B cell (primary cell): Measurements from ENCODE around the gene FLNB. TPM values are rescaled to one million over a fixed set of nuclear protein-coding genes. Genes with fewer than 3 reads are reported as not detected.

Experiments
- ATAC-seq: fragments of 200-7000 bp; cut with Tn5 transposase; one replicate; pipeline ENCODE4 v1.10.0; 2021; ENCODE audit warnings: low read depth, mild to moderate bottlenecking, moderate number of reproducible peaks, moderate library complexity
- CTCF ChIA-PET: fragments of 350-600 bp; sonication (Branson Sonifier 250); formaldehyde crosslinking; loops from one replicate; lab custom pipeline; 2021; ENCODE audit warnings: antibody characterized with exemption, inconsistent platforms; lab: Charles Lee
- POLR2A ChIA-PET: fragments of 350-600 bp; sonication (Branson Sonifier 250); formaldehyde crosslinking; loops from one replicate; lab custom pipeline; 2021; ENCODE audit warnings: antibody characterized with exemption; lab: Charles Lee
- DNase-seq: peaks from one replicate; pipeline ENCODE4 v3.0.0; 2013
- H2AFZ ChIP-seq: 2 replicates; pipeline ENCODE4 v1.6.1; 2012; ENCODE audit warnings: mild to moderate bottlenecking, low read depth, low read length; ENCODE audit not compliant: insufficient read depth, poor library complexity, severe bottlenecking
- H3K27ac ChIP-seq, 2 donors: 1 replicate in 1 of 2; 2 replicates in 1 of 2; pipeline ENCODE4 v1.5.1; 2012 to 2013; ENCODE audit warnings: low read length in 2 of 2, mild to moderate bottlenecking in 2 of 2, moderate library complexity in 1 of 2
- H3K27me3 ChIP-seq, 4 experiments: fragments of 200-600 bp in 1 of 4; sonication (generic) in 1 of 4; replicated peaks in 1 of 4; 1 replicate in 2 of 4; 2 replicates in 2 of 4; pipeline versions ENCODE4 v1.6.1 to v1.7.0; 2013 to 2016; ENCODE audit warnings: low read length in 3 of 4, mild to moderate bottlenecking in 2 of 4, mixed read lengths in 1 of 4, moderate library complexity in 1 of 4; ENCODE audit not compliant: insufficient read depth in 4 of 4, control insufficient read depth in 3 of 4; ENCODE audit errors: control extremely low read depth in 1 of 4
- H3K36me3 ChIP-seq, 2 experiments: replicated peaks in 1 of 2; 1 replicate in 1 of 2; 2 replicates in 1 of 2; pipeline versions ENCODE4 v1.6.1 to v1.7.1; 2013; ENCODE audit warnings: low read length in 1 of 2; ENCODE audit not compliant: insufficient read depth in 2 of 2, control insufficient read depth in 1 of 2; ENCODE audit errors: control extremely low read depth in 1 of 2, extremely low read depth in 1 of 2
- H3K4me1 ChIP-seq, 2 donors: fragments of 200-600 bp in 1 of 2; sonication (generic) in 1 of 2; 1 replicate in 1 of 2; 2 replicates in 1 of 2; pipeline versions ENCODE4 v1.5.1 to v1.6.1; 2013 to 2017; ENCODE audit warnings: low read length in 2 of 2; ENCODE audit not compliant: control insufficient read depth in 2 of 2, insufficient read depth in 2 of 2
- H3K4me2 ChIP-seq: replicated peaks from 2 replicates; pipeline ENCODE3; 2012; ENCODE audit warnings: mild to moderate bottlenecking, low read depth, low read length; ENCODE audit not compliant: poor library complexity, severe bottlenecking
- H3K4me3 ChIP-seq, 5 experiments: fragments of 200-600 bp in 1 of 5; sonication (generic) in 1 of 5; 1 replicate in 3 of 5; 2 replicates in 2 of 5; pipeline versions ENCODE4 v1.5.1 to v1.7.0; 2011 to 2016; ENCODE audit warnings: low read length in 4 of 5, mild to moderate bottlenecking in 4 of 5, low read depth in 2 of 5, control low read depth in 1 of 5, moderate library complexity in 1 of 5; ENCODE audit not compliant: insufficient read depth in 1 of 5; ENCODE audit errors: control extremely low read depth in 1 of 5, extremely low read depth in 1 of 5
- H3K79me2 ChIP-seq: fragments of 200-600 bp; sonication (generic); one replicate; pipeline ENCODE4 v1.6.0; 2016; ENCODE audit warnings: low read length; ENCODE audit not compliant: control insufficient read depth, insufficient read depth
- H3K9ac ChIP-seq: fragments of 200-600 bp; sonication (generic); 2 replicates; pipeline ENCODE4 v1.6.1; 2017; ENCODE audit warnings: mild to moderate bottlenecking, low read length, moderate library complexity
- H3K9me3 ChIP-seq, 3 donors: one replicate each; pipeline versions ENCODE4 v1.6.1 to v1.7.1; 2013; ENCODE audit warnings: low read length in 2 of 3; ENCODE audit not compliant: control insufficient read depth in 2 of 3, insufficient read depth in 1 of 3; ENCODE audit errors: control extremely low read depth in 1 of 3
- H4K20me1 ChIP-seq: 2 replicates; pipeline ENCODE4 v1.6.0; 2012; ENCODE audit warnings: mild to moderate bottlenecking, low read length; ENCODE audit not compliant: insufficient read depth, control insufficient read depth, poor library complexity, severe bottlenecking
- H3K27ac Mint-ChIP-seq: one replicate; pipeline ENCODE4 v1.8.0; 2021; ENCODE audit warnings: mixed read lengths
- H3K27me3 Mint-ChIP-seq: one replicate; pipeline ENCODE4 v1.8.0; 2021; ENCODE audit warnings: mixed read lengths
- H3K4me1 Mint-ChIP-seq: one replicate; pipeline ENCODE4 v1.8.0; 2021; ENCODE audit warnings: mixed read lengths
- H3K4me3 Mint-ChIP-seq: one replicate; pipeline ENCODE4 v1.8.0; 2021; ENCODE audit warnings: mixed read lengths
- H3K9me3 Mint-ChIP-seq: one replicate; pipeline ENCODE4 v1.8.0; 2022; ENCODE audit warnings: mixed read lengths; ENCODE audit not compliant: insufficient read depth
- CTCF ChIP-seq: fragments of 200-600 bp; IDR thresholded peaks from one replicate; pipeline ENCODE4 v1.8.0; 2022; ENCODE audit warnings: antibody characterized with exemption, mild to moderate bottlenecking
- EZH2 ChIP-seq: IDR thresholded peaks from 2 replicates; pipeline ENCODE4 v1.6.1; 2012; ENCODE audit warnings: borderline replicate concordance, low read depth, mild to moderate bottlenecking, moderate library complexity, low read length; ENCODE audit not compliant: insufficient read depth, poor library complexity, severe bottlenecking
- WGBS: methylation state at CpG from one replicate; pipeline ENCODE4 v1.1.5; 2013; ENCODE audit warnings: missing lambda C conversion rate; ENCODE audit not compliant: insufficient coverage; 5-methylcytosine and 5-hydroxymethylcytosine counted together
- intact Hi-C: fragments of 100-400 bp; cut with micrococcal nuclease; formaldehyde crosslinking; loops from one replicate; pipeline ENCODE4 v1.10.0; 2022
- polyA plus RNA-seq: library from polyadenylated mRNA; depleted of rRNA; stranded (reverse); fragments of >200 nt; gene quantifications from 2 replicates; pipeline ENCODE4 v1.2.3, GENCODE V29; 2012
- total RNA-seq, 2 donors: library from RNA; stranded (reverse); fragments of 120-200 nt in 1 of 2; gene quantifications; 1 replicate in 1 of 2; 2 replicates in 1 of 2; pipeline versions ENCODE4 v1.2.3 to v1.2.4, GENCODE V29; 2013 to 2022

The FLNB gene
- total and polyA plus RNA-seq, 2 donors (not counting 1 experiment from before 2014, with no cell fraction given), result 25.5 to 28.3 TPM

- peaks cover 0 to 31% of the 10 kb centered on the region in 2 experiments for H3K36me3 ChIP-seq
- WGBS, result 97% methylated on average over 8 of the region's 8 CpGs
These were observed 98.4 kb downstream of the FLNB start for GRCh38 chr3:58106640-58107039.

GRCh38 chr3:58107597-58107996, 99.4 kb downstream of the FLNB start:
- 98% methylated on average over 6 of the region's 6 CpGs for WGBS
- Histone ChIP-seq H3K4me3 (no peak overlapping the region), H2AFZ (no peak overlapping the region), H3K27ac (no peak overlapping the region), H3K79me2 (no peaks in the 10 kb centered on the region), H3K4me1 (peaks cover 12 to 14% of the 10 kb centered on the region in 2 donors), H4K20me1 (no peaks in the 10 kb centered on the region), H3K9me3 (no peaks in the 10 kb centered on the region), H3K36me3 (peaks cover 0 to 34% of the 10 kb centered on the region in 2 experiments), H3K27me3 (no peaks in the 10 kb centered on the region), H3K9ac (no peak overlapping the region), H3K4me2 (no peak overlapping the region)
- ATAC-seq, result no peak
- TF ChIP-seq EZH2 (no peak), CTCF (no peak)
- H3K9me3 Mint-ChIP-seq, result no peaks in the 10 kb centered on the region
- no peaks in the 10 kb centered on the region for H3K27me3 Mint-ChIP-seq
- ChIA-PET POLR2A (no interaction called here), CTCF (no interaction called here)
- H3K27ac Mint-ChIP-seq, result no peak overlapping the region
- intact Hi-C loops, result no loop called here
- no peak overlapping the region for H3K4me3 Mint-ChIP-seq
- H3K4me1 Mint-ChIP-seq, result peaks cover 17% of the 10 kb centered on the region
- no peak for DNase-seq

More at GRCh38 chr3:58106640-58107039, 98.4 kb downstream of the FLNB start:
- intact Hi-C loops, result no loop called here
- H3K4me1 Mint-ChIP-seq, result peaks cover 8% of the 10 kb centered on the region
- Histone ChIP-seq H3K27me3 (no peaks in the 10 kb centered on the region), H3K4me1 (peaks cover 4 to 6% of the 10 kb centered on the region in 2 donors), H3K4me2 (no peak overlapping the region), H4K20me1 (no peaks in the 10 kb centered on the region), H3K9ac (no peak overlapping the region), H3K9me3 (no peaks in the 10 kb centered on the region), H3K27ac (no peak overlapping the region), H3K4me3 (no peak overlapping the region), H2AFZ (no peak overlapping the region), H3K79me2 (no peaks in the 10 kb centered on the region)
- ATAC-seq (no peak), DNase-seq (no peak)
- ChIA-PET CTCF (no interaction called here), POLR2A (no interaction called here)
- no peak overlapping the region for H3K27ac Mint-ChIP-seq
- H3K9me3 Mint-ChIP-seq, result no peaks in the 10 kb centered on the region
- no peaks in the 10 kb centered on the region for H3K27me3 Mint-ChIP-seq
- no peak overlapping the region for H3K4me3 Mint-ChIP-seq
- no peak for TF ChIP-seq CTCF
- no peak for TF ChIP-seq EZH2
